Kidney (tissue), 14 donors: ENCODE measurements around the gene MFRP. TPM values are rescaled to one million over a fixed set of nuclear protein-coding genes. Genes with fewer than 3 reads are reported as not detected.

ENCODE experiments used
- DNase-seq, 5 donors: peaks; one replicate each; pipeline ENCODE4 v3.0.0-alpha.2; 2013 to 2020
- FAIRE-seq: peaks from 2 replicates; lab custom pipeline; 2012; peaks lifted over from hg19 to GRCh38; lab: Jason Lieb, UNC
- H3K27ac ChIP-seq, 2 donors: one replicate each; pipeline ENCODE4 v1.7.0; 2013; ENCODE audit warnings: low read depth in 2 of 2, low read length in 2 of 2, inconsistent platforms in 1 of 2
- H3K27me3 ChIP-seq: one replicate; pipeline ENCODE4 v1.7.1; 2013; ENCODE audit warnings: low read length, inconsistent platforms; ENCODE audit not compliant: control insufficient read depth, insufficient read depth
- H3K36me3 ChIP-seq, 3 donors: one replicate each; pipeline versions ENCODE4 v1.7.0 to v1.7.1; 2013; ENCODE audit warnings: low read length in 3 of 3, control low read depth in 1 of 3, inconsistent platforms in 1 of 3; ENCODE audit not compliant: insufficient read depth in 3 of 3, control insufficient read depth in 2 of 3
- H3K4me1 ChIP-seq, 3 donors: one replicate each; pipeline versions ENCODE4 v1.7.0 to v1.7.1; 2013; ENCODE audit warnings: low read length in 3 of 3, inconsistent platforms in 1 of 3, low read depth in 1 of 3; ENCODE audit not compliant: control insufficient read depth in 2 of 3, insufficient read depth in 2 of 3
- H3K4me3 ChIP-seq, 3 donors: one replicate each; pipeline versions ENCODE4 v1.7.0 to v1.8.1; 2013; ENCODE audit warnings: low read length in 3 of 3, control low read depth in 1 of 3, inconsistent platforms in 1 of 3
- H3K9ac ChIP-seq, 3 donors: one replicate each; pipeline versions ENCODE4 v1.7.0 to v1.7.1; 2013; ENCODE audit warnings: low read length in 3 of 3, control low read depth in 1 of 3, inconsistent platforms in 1 of 3
- H3K9me3 ChIP-seq, 3 donors: one replicate each; pipeline versions ENCODE4 v1.7.0 to v1.7.1; 2013; ENCODE audit warnings: low read length in 3 of 3, control low read depth in 1 of 3, inconsistent platforms in 1 of 3; ENCODE audit not compliant: control insufficient read depth in 2 of 3, insufficient read depth in 1 of 3
- intact Hi-C: fragments of 100-400 bp; cut with DNase I; formaldehyde crosslinking; loops from one replicate; pipeline ENCODE4 v1.11.1; 2022
- polyA plus RNA-seq: library from polyadenylated mRNA; stranded (reverse); fragments of 350-450 nt; fragmentation: Illumina TruSeq; extraction: RNeasy Lipid Tissue Mini Kit (QIAGEN cat#74804); gene quantifications from one replicate; pipeline ENCODE4 v1.2.3, GENCODE V29; 2014; ENCODE audit warnings: low read depth, low replicate concordance; ENCODE audit not compliant: insufficient read depth
- total RNA-seq: library from RNA; stranded (reverse); fragmentation: NEBNext Ultra II Directional; extraction: Animal tissue kit (Norgen Biotek cat#: 25700); gene quantifications from one replicate; pipeline ENCODE4 v1.2.1, GENCODE V29; 2021
- TF ChIP-seq, protein P1 (sequence below): IDR thresholded peaks from 3 replicates; pipeline ENCODE4 v1.5.1; 2012; ENCODE audit warnings: mild to moderate bottlenecking, moderate library complexity, borderline replicate concordance; ENCODE audit not compliant: insufficient read depth; ENCODE audit errors: extremely low read depth
- donor health status: control.
- donor health status: control.
- donor health status: control.
- donor health status: control.
- donor health status: control.
- donor health status: DM: yes; HTN: yes; CAD: no.
- donor health status: Normal renal cell carcinoma (clear cell type).

MFRP gene
- total and polyA plus RNA-seq, 2 donors from 2014 or later: not detected

DNA sequence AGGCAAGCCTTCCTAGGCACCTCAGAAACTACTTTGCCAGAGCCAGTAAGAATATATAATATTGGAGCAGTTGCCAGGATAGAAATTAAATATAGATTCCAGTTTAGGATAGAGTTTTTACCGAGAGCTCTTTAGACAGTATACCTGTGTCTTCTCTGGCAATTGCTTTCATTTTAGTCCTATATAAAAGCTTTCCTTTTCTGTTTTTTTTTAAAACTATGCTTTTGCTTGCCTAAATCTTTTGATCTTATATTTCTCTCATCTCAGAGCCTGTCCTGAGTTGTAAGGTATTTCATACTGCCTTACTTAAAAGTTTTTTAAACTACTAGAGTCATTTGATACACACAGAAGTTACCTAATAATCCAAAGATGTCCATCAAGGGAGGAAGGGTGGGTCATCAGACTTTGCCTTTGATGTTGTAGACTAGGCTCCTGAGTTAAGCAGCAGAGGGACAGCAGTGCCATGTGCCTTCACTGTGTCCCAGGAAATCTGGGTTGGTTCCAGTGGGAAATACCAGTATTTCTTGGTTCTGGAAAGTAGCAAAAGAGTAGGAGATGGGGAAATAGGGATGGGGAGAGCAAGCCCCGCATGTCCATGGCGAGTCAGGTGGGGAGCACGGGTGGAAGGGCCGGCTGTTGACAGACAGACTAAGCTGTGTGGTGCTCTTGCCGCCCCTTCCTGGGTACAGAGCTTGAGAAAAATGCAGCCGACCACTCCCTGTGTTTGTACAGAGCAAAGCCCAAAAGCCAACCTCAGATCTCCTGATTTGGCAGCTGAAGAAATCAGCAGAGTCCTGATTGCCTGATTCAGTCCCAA is 40.7 kb downstream of the MFRP start:
- Histone ChIP-seq H3K9me3 (no peaks in the 10 kb centered on the region), H3K4me1 (no peaks in the 10 kb centered on the region), H3K4me3 (no peak overlapping the region), H3K27me3 (no peaks in the 10 kb centered on the region), H3K36me3 (peaks cover 4 to 8% (median 5%) of the 10 kb centered on the region in 3 donors), H3K9ac (no peak overlapping the region), H3K27ac (no peak overlapping the region)
- FAIRE-seq (no peak), DNase-seq (no peak)
- intact Hi-C loops: no loop called here
- TF ChIP-seq, protein P1, sequence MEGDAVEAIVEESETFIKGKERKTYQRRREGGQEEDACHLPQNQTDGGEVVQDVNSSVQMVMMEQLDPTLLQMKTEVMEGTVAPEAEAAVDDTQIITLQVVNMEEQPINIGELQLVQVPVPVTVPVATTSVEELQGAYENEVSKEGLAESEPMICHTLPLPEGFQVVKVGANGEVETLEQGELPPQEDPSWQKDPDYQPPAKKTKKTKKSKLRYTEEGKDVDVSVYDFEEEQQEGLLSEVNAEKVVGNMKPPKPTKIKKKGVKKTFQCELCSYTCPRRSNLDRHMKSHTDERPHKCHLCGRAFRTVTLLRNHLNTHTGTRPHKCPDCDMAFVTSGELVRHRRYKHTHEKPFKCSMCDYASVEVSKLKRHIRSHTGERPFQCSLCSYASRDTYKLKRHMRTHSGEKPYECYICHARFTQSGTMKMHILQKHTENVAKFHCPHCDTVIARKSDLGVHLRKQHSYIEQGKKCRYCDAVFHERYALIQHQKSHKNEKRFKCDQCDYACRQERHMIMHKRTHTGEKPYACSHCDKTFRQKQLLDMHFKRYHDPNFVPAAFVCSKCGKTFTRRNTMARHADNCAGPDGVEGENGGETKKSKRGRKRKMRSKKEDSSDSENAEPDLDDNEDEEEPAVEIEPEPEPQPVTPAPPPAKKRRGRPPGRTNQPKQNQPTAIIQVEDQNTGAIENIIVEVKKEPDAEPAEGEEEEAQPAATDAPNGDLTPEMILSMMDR: no peak

DNA sequence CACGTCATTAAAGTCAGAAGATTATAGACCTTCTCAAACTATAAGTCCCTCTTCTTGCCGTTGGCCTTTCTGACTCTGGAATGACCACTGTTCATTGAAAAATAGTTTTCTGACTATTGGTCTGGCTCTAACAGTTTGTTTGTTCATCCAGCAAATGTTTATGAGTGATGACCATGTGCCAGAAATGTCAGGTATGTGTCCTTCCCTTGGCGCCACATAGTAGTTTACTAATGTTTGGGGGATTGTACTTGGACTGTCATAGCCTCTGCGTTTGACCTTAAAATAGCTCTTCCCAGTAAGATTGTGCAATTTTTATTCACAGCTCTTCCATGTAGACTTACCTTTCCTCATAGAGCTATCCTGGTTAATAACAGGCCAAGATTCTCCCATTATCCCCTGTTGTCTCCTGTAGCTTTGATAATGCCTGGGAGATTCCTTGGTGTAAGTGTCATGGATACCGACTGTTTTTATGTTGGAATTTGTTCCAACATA is 43.2 kb downstream of the MFRP start:
- H3K4me3 ChIP-seq: no peak overlapping the region
- DNase-seq (no peak), FAIRE-seq (no peak)
- H3K36me3 ChIP-seq: peaks cover 6 to 27% (median 14%) of the 10 kb centered on the region in 3 donors
- no peaks in the 10 kb centered on the region for H3K9me3 ChIP-seq
- H3K27me3 ChIP-seq: no peaks in the 10 kb centered on the region
- no peaks in the 10 kb centered on the region for H3K4me1 ChIP-seq
- intact Hi-C loops: no loop called here
- H3K9ac ChIP-seq: no peak overlapping the region
- H3K27ac ChIP-seq: no peak overlapping the region
- TF ChIP-seq, protein P1: no peak

DNA sequence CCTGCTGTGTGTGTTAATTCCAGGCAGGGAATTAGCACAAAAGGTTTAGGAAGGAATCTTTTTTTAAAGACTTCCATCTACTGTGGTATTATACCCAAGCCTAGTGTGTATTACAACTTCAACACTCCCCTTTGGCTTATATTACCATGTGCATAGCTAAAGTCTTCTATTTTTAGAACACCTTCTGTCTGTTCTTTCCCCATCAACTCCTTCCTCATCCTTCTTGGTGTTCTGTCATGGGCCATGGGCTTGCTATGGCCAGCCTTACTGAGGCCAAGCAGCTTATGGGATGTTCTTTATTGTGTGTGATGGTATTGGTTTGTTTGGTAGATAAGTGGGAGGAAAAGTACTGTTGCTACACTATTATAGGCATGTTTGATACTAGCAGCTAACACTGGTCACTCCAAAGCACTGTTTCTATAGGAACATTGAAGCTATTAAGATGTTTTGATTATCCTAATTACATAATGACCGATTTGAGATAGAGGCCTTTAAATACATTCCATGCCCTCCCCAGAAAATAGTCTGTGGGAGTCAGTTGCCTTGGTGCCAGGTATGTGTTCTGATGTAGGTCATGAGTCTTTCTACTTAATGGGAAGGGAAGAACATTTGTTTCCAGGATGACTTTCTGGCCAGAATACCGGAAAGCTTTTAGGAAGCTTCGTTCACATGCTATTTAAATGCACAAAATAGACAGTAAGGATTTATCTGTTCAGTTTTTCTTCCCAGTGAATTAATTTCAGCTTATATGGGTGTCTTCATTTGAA is 46.1 kb downstream of the MFRP start:
- H3K27ac ChIP-seq: no peak overlapping the region
- no peaks in the 10 kb centered on the region for H3K9me3 ChIP-seq
- no peak for DNase-seq
- no peak overlapping the region for H3K9ac ChIP-seq
- H3K36me3 ChIP-seq: peaks cover 6 to 28% (median 28%) of the 10 kb centered on the region in 3 donors
- intact Hi-C loops: no loop called here
- no peaks in the 10 kb centered on the region for H3K4me1 ChIP-seq
- TF ChIP-seq, protein P1: no peak
- H3K4me3 ChIP-seq: no peak overlapping the region
- no peaks in the 10 kb centered on the region for H3K27me3 ChIP-seq
- FAIRE-seq: no peak
